ENCODE results near the gene UPP2. TPM values are rescaled to one million over a fixed set of nuclear protein-coding genes. Genes with fewer than 3 reads are reported as not detected.

Gene UPP2
- total RNA-seq, 4 donors from 2014 or later: not detected

DNA sequence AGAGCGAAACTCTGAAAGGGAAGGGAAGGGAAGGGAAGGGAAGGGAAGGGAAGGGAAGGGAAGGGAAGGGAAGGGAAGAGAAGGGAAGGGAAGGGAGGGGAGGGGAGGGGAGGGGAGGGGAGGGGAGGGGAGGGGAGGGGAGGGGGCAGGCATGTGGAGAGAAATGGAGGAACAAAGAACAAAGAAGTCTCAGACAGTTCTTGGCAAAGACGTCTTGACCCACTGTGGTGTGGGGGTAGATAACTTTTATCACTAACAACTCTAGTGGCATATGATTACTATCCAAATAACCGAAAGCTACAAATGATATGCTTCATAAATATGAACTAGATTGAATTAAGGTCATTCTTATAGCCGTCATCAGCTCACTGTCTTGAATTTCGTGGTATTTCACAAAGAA is 3.2 kb downstream of the UPP2 start:
- in situ Hi-C loops (cut with MboI; ENCODE audit: low sequenced_read_pairs in 4 of 4): no loop called here
- ATAC-seq (no peak), DNase-seq (no peak)
- Histone ChIP-seq H3K4me3 (no peak overlapping the region), H3K36me3 (no peaks in the 10 kb centered on the region), H3K4me1 (no peaks in the 10 kb centered on the region), H3K27ac (no peak overlapping the region), H3K9me3 (no peaks in the 10 kb centered on the region), H3K27me3 (no peaks in the 10 kb centered on the region)
- intact Hi-C loops (cut with DNase I; ENCODE audit: low total_unique reads): no loop called here
- TF ChIP-seq, protein P1, sequence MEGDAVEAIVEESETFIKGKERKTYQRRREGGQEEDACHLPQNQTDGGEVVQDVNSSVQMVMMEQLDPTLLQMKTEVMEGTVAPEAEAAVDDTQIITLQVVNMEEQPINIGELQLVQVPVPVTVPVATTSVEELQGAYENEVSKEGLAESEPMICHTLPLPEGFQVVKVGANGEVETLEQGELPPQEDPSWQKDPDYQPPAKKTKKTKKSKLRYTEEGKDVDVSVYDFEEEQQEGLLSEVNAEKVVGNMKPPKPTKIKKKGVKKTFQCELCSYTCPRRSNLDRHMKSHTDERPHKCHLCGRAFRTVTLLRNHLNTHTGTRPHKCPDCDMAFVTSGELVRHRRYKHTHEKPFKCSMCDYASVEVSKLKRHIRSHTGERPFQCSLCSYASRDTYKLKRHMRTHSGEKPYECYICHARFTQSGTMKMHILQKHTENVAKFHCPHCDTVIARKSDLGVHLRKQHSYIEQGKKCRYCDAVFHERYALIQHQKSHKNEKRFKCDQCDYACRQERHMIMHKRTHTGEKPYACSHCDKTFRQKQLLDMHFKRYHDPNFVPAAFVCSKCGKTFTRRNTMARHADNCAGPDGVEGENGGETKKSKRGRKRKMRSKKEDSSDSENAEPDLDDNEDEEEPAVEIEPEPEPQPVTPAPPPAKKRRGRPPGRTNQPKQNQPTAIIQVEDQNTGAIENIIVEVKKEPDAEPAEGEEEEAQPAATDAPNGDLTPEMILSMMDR (IDR thresholded peaks at IDR 0.05 in 4 of 5, conservative IDR thresholded peaks at IDR 0.05 in 1 of 5): no peak
- TF ChIP-seq POLR2A (IDR thresholded peaks at IDR 0.05): no peak

DNA sequence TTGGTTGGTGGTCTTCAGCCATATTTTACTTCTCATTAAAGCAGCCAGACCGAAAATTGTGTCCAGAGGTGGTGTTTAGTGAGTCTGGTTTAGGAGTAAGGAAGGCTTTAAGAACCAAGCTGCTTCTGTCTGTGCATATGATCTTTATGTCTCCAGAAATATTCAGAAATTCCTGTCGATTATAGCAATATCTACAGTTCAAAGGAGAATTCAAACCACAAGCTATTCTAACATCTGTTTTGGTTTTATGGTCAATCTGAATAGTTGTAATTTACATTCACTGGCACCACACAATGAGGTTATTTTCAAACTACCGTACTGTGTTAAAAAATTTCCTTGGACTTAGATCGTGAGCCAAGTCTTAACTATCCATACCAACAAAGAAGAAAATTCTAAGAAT is 11.3 kb downstream of the UPP2 start:
- TF ChIP-seq, protein P1 (IDR thresholded peaks at IDR 0.05 in 4 of 5, conservative IDR thresholded peaks at IDR 0.05 in 1 of 5): no peak
- no peak for TF ChIP-seq POLR2A (IDR thresholded peaks at IDR 0.05)
- Histone ChIP-seq H3K27me3 (no peaks in the 10 kb centered on the region), H3K4me3 (no peak overlapping the region), H3K36me3 (no peaks in the 10 kb centered on the region), H3K27ac (no peak overlapping the region), H3K9me3 (no peaks in the 10 kb centered on the region), H3K4me1 (no peaks in the 10 kb centered on the region)
- no peak for DNase-seq
- in situ Hi-C loops (cut with MboI; ENCODE audit: low sequenced_read_pairs in 4 of 4) (no loop called here), intact Hi-C loops (cut with DNase I; ENCODE audit: low total_unique reads) (no loop called here)
- no peak for ATAC-seq

DNA sequence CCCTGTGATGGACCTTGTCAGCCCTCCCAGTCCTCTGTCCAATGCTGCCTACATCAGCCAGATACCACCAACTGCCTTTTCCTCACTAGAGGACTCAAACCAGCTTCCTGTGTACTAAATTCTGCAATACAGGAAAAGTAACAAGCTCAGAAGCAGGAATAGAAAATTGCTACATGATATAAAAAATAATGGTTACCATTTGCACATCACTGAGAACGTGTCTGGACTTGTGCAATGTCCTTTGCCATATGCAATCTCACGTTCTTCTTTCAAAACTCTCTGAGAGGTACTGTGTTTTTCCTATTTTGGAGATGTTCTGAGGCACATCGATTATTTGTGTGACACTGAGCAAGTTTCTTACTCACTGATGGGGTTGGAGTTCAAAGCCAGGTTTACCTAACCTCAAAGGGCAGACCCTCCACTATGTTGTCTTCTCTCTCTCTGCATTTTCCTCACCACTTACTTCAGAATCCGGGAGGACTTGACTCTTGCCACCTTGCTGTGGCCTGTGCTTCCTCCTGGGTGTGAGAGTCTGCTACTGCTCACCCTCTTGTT is 12.1 kb downstream of the UPP2 start:
- DNase-seq (no peak), ATAC-seq (no peak)
- Histone ChIP-seq H3K4me3 (no peak overlapping the region), H3K4me1 (no peaks in the 10 kb centered on the region), H3K27me3 (no peaks in the 10 kb centered on the region), H3K27ac (no peak overlapping the region), H3K9me3 (no peaks in the 10 kb centered on the region), H3K36me3 (no peaks in the 10 kb centered on the region)
- TF ChIP-seq, protein P1 (IDR thresholded peaks at IDR 0.05 in 4 of 5, conservative IDR thresholded peaks at IDR 0.05 in 1 of 5): no peak
- no peak for TF ChIP-seq POLR2A (IDR thresholded peaks at IDR 0.05)
- in situ Hi-C loops (cut with MboI; ENCODE audit: low sequenced_read_pairs in 4 of 4) (no loop called here), intact Hi-C loops (cut with DNase I; ENCODE audit: low total_unique reads) (no loop called here)

DNA sequence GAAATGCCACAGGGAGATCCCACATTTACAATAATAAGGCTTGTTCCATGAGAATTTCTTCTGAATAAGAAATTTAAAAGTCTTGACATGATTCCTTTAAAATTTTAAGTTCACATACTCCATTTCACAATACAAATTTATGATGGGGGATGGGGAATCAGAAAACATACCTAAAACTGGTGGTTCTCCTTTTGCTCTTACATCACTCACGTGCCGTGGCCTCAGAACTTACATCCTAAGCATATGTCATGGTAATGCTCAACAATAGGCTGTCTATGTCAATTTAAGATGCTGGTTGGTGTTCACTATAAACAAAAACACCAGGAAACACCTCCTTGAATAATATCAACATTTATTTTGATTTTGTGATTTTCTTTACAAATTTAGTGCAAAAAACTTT is 12.8 kb downstream of the UPP2 start:
- ATAC-seq: no peak
- Histone ChIP-seq H3K27me3 (no peaks in the 10 kb centered on the region), H3K9me3 (no peaks in the 10 kb centered on the region), H3K4me3 (no peak overlapping the region), H3K36me3 (no peaks in the 10 kb centered on the region), H3K27ac (no peak overlapping the region), H3K4me1 (no peaks in the 10 kb centered on the region)
- TF ChIP-seq POLR2A (IDR thresholded peaks at IDR 0.05): no peak
- TF ChIP-seq, protein P1 (IDR thresholded peaks at IDR 0.05 in 4 of 5, conservative IDR thresholded peaks at IDR 0.05 in 1 of 5): no peak
- no peak for DNase-seq
- in situ Hi-C loops (cut with MboI; ENCODE audit: low sequenced_read_pairs in 4 of 4) (no loop called here), intact Hi-C loops (cut with DNase I; ENCODE audit: low total_unique reads) (no loop called here)

DNA sequence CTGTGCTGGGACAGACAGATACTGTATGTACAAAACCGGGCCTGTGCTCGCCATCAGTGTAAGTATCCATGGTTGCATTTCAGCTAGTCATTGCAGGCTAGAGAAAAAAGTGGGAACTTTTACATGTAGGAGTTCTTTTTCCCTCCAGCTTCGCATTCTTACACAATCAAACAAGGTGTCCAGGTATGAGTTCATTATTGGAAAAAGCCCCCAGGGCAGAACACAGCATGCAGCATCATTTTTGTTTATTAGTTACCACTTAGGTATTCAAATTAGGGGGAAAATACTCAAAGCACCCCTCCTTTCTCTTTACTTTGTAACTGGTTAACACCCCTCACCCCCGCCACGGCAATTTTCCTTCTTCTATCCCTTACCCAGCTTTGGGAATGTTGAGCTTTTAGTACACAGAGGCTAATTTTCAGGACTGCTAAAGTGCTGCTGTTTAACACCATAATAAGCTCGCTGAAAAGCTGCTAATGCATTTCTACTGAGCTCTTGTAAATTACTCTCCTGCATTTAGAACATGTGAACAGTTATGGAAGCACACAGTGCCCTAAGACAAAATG is 13.6 kb downstream of the UPP2 start:
- Histone ChIP-seq H3K4me3 (no peak overlapping the region), H3K27ac (no peak overlapping the region), H3K36me3 (no peaks in the 10 kb centered on the region), H3K27me3 (no peaks in the 10 kb centered on the region), H3K4me1 (no peaks in the 10 kb centered on the region), H3K9me3 (no peaks in the 10 kb centered on the region)
- ATAC-seq (no peak), DNase-seq (no peak)
- in situ Hi-C loops (cut with MboI; ENCODE audit: low sequenced_read_pairs in 4 of 4) (no loop called here), intact Hi-C loops (cut with DNase I; ENCODE audit: low total_unique reads) (no loop called here)
- TF ChIP-seq, protein P1 (IDR thresholded peaks at IDR 0.05 in 4 of 5, conservative IDR thresholded peaks at IDR 0.05 in 1 of 5): no peak
- no peak for TF ChIP-seq POLR2A (IDR thresholded peaks at IDR 0.05)

All from gastrocnemius medialis (tissue), 4 donors.